Mesothelial cell of epicardium (in vitro differentiated cells): Measurements from ENCODE around the gene PGBD5. TPM values are rescaled to one million over a fixed set of nuclear protein-coding genes. Genes with fewer than 3 reads are reported as not detected.

ENCODE experiments used
- DNase-seq, 2 experiments: peaks; one replicate each; pipeline ENCODE4 v3.0.0; 2021; ENCODE audit warnings: low spot score in 2 of 2; ENCODE audit not compliant: unreplicated experiment in 2 of 2
- H3K27ac Mint-ChIP-seq: 2 replicates; pipeline ENCODE4 v1.8.0; 2021; ENCODE audit warnings: mixed read lengths
- H3K27me3 Mint-ChIP-seq: 2 replicates; pipeline ENCODE4 v1.8.0; 2021; ENCODE audit warnings: low read depth, mixed read lengths
- H3K36me3 Mint-ChIP-seq: 2 replicates; pipeline ENCODE4 v1.8.0; 2021; ENCODE audit warnings: mixed read lengths
- H3K4me1 Mint-ChIP-seq: 2 replicates; pipeline ENCODE4 v1.8.0; 2021; ENCODE audit warnings: mixed read lengths
- H3K4me3 Mint-ChIP-seq: 2 replicates; pipeline ENCODE4 v1.8.0; 2021; ENCODE audit warnings: mild to moderate bottlenecking, moderate library complexity, mixed read lengths
- H3K9me3 Mint-ChIP-seq: 2 replicates; pipeline ENCODE4 v1.8.0; 2021; ENCODE audit warnings: mixed read lengths
- total RNA-seq: library from RNA; stranded (reverse); gene quantifications from 3 replicates; pipeline ENCODE4 v1.2.1, GENCODE V29; 2021
- TF ChIP-seq, protein P1 (sequence below): fragments of 200-600 bp; sonication (generic); IDR thresholded peaks from one replicate; pipeline ENCODE4 v1.5.0; 2021; ENCODE audit warnings: antibody characterized with exemption; ENCODE audit not compliant: unreplicated experiment

PGBD5 gene
- total RNA-seq, 1 donor from 2014 or later = 0.94 TPM

DNA sequence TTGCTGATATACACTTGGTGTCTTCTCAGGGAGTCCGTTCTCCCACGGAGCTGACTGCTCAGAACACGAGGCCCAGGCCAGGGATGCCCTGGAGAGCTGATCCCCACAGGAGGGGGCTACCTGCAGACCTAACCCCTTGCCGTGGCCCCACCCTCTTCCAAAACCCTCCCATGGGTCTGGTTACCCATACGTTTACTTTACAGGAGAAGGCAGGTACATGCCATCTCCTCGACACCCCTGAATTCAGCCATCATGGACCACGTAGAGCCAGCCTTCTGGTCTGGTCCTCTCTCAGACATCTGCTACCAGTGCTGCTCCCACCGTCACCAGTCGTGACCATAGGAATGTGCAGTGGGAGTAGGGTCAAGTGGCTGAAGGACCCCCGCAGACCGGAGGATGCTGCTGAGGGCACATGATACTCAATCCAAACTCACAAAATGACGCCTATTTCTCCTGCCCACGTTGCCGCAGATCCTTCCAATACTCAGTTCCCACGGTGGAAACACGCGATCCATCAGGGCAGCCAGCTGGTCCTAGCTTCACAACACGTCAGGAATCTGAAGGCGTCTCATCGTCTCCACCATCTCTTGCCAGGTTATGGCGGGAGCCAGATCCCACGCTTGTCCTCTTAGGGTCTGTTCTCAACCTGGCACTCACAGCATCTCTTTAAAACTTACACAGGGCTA lies 26.7 kb downstream of the PGBD5 start:
- Mint-ChIP-seq H3K27me3 (no peaks in the 10 kb centered on the region), H3K27ac (no peak overlapping the region), H3K36me3 (no peaks in the 10 kb centered on the region), H3K4me1 (peaks cover 6% of the 10 kb centered on the region), H3K4me3 (no peak overlapping the region), H3K9me3 (no peaks in the 10 kb centered on the region)
- TF ChIP-seq, protein P1, sequence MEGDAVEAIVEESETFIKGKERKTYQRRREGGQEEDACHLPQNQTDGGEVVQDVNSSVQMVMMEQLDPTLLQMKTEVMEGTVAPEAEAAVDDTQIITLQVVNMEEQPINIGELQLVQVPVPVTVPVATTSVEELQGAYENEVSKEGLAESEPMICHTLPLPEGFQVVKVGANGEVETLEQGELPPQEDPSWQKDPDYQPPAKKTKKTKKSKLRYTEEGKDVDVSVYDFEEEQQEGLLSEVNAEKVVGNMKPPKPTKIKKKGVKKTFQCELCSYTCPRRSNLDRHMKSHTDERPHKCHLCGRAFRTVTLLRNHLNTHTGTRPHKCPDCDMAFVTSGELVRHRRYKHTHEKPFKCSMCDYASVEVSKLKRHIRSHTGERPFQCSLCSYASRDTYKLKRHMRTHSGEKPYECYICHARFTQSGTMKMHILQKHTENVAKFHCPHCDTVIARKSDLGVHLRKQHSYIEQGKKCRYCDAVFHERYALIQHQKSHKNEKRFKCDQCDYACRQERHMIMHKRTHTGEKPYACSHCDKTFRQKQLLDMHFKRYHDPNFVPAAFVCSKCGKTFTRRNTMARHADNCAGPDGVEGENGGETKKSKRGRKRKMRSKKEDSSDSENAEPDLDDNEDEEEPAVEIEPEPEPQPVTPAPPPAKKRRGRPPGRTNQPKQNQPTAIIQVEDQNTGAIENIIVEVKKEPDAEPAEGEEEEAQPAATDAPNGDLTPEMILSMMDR = no peak
- DNase-seq = no peak

DNA sequence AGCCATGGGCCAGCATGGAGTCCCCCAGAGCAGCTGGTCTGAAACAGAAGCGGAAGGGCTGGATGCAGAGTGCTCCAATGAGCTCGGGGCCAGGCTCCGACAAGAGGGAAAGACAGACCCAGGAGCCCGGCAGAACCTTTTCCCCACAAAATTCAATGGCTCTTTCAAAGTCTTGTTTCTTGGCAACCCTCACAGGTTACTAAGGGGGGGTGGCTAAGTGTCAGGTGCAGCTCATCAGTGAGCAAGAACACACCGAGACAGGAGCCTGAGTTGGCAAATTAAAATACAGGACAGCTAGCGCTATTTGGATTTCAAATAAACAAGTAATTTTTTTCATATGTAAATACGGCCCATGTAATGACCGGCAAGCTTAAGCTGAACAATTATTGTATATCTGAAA lies 27.3 kb downstream of the PGBD5 start:
- no peak for DNase-seq
- Mint-ChIP-seq H3K27ac (no peak overlapping the region), H3K4me3 (no peak overlapping the region), H3K9me3 (peaks cover 2% of the 10 kb centered on the region), H3K27me3 (peaks cover 5% of the 10 kb centered on the region), H3K36me3 (no peaks in the 10 kb centered on the region), H3K4me1 (peaks cover 6% of the 10 kb centered on the region)
- TF ChIP-seq, protein P1 = no peak

DNA sequence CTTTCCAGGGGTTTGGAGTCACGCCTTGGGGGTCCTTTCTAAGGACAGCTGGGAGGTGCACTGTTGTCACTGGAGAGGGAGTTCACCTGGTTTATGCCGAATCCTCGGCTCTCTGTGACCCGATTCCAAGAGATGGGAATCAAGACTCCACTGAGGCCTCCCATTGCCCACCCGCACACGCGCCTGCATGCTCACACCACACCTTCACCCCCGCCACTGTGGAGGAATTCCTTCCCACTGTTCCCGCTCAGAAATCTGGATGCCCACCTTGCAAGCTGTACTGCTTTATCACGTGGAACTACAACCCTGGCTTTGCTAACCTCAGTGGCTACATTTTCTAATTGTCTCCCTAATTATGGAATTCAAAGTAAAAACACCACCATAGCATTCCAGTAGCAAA lies 29.2 kb downstream of the PGBD5 start:
- no peak for DNase-seq
- Mint-ChIP-seq H3K9me3 (peaks cover 4% of the 10 kb centered on the region), H3K36me3 (no peaks in the 10 kb centered on the region), H3K27ac (no peak overlapping the region), H3K4me1 (peaks cover 4% of the 10 kb centered on the region), H3K27me3 (peaks cover 15% of the 10 kb centered on the region), H3K4me3 (no peak overlapping the region)
- TF ChIP-seq, protein P1 = no peak

DNA sequence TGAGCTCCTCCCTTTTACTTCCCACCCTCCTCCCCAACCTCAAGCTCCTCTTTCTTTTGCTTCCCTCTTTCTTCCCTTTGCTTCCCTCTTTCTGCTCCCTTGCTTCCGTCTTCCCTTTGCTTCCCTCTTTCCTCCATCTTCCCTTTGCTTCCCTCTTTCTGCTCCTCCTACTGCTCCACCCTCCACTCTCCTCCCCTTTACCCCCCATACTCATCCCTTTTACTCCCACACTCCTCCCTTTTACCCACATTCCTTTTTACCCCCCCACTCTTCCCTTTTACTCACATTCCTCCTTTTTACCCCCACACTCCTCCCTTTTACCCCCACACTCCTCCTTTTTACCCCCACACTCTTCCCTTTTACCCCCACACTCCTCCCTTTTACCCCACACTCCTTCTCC lies 30.2 kb downstream of the PGBD5 start:
- TF ChIP-seq, protein P1 = no peak
- Mint-ChIP-seq H3K36me3 (no peaks in the 10 kb centered on the region), H3K27ac (no peak overlapping the region), H3K4me3 (no peak overlapping the region), H3K27me3 (peaks cover 22% of the 10 kb centered on the region), H3K9me3 (peaks cover 4% of the 10 kb centered on the region), H3K4me1 (no peaks in the 10 kb centered on the region)
- no peak for DNase-seq

DNA sequence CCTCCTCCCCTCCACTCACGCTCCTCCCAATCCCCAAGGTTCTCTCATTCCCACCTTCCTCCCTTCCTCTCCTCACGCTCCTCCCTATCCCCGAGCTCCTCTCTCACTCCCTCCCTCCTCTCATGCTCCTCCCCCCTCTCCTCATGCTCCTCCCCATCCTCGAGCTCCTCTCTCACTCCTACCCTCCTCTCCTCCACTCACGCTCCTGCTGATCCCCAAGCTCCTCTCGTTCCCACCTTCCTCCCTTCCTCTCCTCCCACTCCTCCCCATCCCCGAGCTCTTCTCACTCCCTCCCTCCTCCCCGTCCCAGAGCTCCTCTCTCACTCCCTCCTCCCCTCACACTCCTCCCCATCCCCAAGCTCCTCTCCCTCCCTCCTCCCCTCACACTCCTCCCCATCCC lies 31.4 kb downstream of the PGBD5 start:
- H3K4me1 Mint-ChIP-seq = no peaks in the 10 kb centered on the region
- H3K4me3 Mint-ChIP-seq = no peak overlapping the region
- no peak for DNase-seq
- H3K27ac Mint-ChIP-seq = no peak overlapping the region
- H3K27me3 Mint-ChIP-seq = peaks cover 29% of the 10 kb centered on the region
- TF ChIP-seq, protein P1 = no peak
- H3K9me3 Mint-ChIP-seq = peaks cover 4% of the 10 kb centered on the region
- no peaks in the 10 kb centered on the region for H3K36me3 Mint-ChIP-seq
